WTC11 (cell line): ENCODE results near the gene PYM1.

Experiments
- CREB1 ChIP-seq: sonication (generic); formaldehyde crosslinking; IDR thresholded peaks from 2 replicates; pipeline ENCODE4 v1.8.0; 2023; ENCODE audit warnings: mild to moderate bottlenecking, missing genetic modification reagents
- FOXK1 ChIP-seq: sonication (generic); formaldehyde crosslinking; IDR thresholded peaks from 2 replicates; pipeline ENCODE4 v1.8.0; 2022; ENCODE audit warnings: mild to moderate bottlenecking, moderate library complexity, missing genetic modification reagents
- TF ChIP-seq, protein P1 (sequence below): fragments of 200-600 bp; IDR thresholded peaks from 2 replicates; pipeline ENCODE4 v1.8.0; 2022; ENCODE audit warnings: antibody characterized with exemption
- TF ChIP-seq, protein P2 (sequence below): sonication (generic); formaldehyde crosslinking; IDR thresholded peaks from 2 replicates; pipeline ENCODE4 v1.8.0; 2023; ENCODE audit warnings: missing genetic modification reagents, mild to moderate bottlenecking, borderline replicate concordance

DNA sequence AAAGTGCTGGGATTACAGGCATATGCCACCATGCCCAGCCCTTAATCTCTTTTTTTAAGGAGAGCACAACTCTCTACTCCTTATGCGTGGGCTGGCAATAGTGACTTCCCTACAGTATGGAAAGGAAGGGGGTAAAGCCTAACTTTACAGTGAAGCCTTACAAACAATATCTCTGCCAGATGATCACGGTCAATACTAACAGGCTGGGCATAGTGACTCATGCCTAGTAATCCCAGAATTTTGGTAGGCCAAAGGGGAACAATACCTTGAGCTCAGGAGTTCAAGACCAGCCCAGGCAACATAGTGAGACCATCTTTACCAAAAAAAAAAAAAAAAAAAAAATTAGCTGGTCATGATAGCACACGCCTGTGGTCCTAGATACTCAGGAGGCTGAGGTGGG is 5.6 kb downstream of the PYM1 start:
- TF ChIP-seq, protein P1, sequence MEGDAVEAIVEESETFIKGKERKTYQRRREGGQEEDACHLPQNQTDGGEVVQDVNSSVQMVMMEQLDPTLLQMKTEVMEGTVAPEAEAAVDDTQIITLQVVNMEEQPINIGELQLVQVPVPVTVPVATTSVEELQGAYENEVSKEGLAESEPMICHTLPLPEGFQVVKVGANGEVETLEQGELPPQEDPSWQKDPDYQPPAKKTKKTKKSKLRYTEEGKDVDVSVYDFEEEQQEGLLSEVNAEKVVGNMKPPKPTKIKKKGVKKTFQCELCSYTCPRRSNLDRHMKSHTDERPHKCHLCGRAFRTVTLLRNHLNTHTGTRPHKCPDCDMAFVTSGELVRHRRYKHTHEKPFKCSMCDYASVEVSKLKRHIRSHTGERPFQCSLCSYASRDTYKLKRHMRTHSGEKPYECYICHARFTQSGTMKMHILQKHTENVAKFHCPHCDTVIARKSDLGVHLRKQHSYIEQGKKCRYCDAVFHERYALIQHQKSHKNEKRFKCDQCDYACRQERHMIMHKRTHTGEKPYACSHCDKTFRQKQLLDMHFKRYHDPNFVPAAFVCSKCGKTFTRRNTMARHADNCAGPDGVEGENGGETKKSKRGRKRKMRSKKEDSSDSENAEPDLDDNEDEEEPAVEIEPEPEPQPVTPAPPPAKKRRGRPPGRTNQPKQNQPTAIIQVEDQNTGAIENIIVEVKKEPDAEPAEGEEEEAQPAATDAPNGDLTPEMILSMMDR, result no peak
- TF ChIP-seq, protein P2, sequence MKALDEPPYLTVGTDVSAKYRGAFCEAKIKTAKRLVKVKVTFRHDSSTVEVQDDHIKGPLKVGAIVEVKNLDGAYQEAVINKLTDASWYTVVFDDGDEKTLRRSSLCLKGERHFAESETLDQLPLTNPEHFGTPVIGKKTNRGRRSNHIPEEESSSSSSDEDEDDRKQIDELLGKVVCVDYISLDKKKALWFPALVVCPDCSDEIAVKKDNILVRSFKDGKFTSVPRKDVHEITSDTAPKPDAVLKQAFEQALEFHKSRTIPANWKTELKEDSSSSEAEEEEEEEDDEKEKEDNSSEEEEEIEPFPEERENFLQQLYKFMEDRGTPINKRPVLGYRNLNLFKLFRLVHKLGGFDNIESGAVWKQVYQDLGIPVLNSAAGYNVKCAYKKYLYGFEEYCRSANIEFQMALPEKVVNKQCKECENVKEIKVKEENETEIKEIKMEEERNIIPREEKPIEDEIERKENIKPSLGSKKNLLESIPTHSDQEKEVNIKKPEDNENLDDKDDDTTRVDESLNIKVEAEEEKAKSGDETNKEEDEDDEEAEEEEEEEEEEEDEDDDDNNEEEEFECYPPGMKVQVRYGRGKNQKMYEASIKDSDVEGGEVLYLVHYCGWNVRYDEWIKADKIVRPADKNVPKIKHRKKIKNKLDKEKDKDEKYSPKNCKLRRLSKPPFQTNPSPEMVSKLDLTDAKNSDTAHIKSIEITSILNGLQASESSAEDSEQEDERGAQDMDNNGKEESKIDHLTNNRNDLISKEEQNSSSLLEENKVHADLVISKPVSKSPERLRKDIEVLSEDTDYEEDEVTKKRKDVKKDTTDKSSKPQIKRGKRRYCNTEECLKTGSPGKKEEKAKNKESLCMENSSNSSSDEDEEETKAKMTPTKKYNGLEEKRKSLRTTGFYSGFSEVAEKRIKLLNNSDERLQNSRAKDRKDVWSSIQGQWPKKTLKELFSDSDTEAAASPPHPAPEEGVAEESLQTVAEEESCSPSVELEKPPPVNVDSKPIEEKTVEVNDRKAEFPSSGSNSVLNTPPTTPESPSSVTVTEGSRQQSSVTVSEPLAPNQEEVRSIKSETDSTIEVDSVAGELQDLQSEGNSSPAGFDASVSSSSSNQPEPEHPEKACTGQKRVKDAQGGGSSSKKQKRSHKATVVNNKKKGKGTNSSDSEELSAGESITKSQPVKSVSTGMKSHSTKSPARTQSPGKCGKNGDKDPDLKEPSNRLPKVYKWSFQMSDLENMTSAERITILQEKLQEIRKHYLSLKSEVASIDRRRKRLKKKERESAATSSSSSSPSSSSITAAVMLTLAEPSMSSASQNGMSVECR (CRISPR knock-in tag), result no peak
- TF ChIP-seq FOXK1 (CRISPR knock-in tag), result no peak
- TF ChIP-seq CREB1, result no peak
